Esophagus squamous epithelium (tissue), 4 donors: ENCODE measurements around the gene PMM1.
"Not testable (repeated sequence)": the region's sequence is repeated elsewhere in the genome, so short reads cannot be mapped to it uniquely, and the experiment has no call there.

Experiments
- CTCF ChIP-seq, 6 experiments: fragments of 450-650 bp in 4 of 6; fragments of 200-600 bp in 2 of 6; sonication (generic) in 2 of 6; IDR thresholded peaks; one replicate each; pipeline ENCODE4 v1.5.1; 2016 to 2019; ENCODE audit warnings: antibody characterized with exemption in 6 of 6, mild to moderate bottlenecking in 4 of 6, moderate library complexity in 4 of 6
- POLR2A ChIP-seq, 4 donors: fragments of 450-650 bp; IDR thresholded peaks; one replicate each; pipeline ENCODE4 v1.6.1; 2017; ENCODE audit warnings: antibody characterized with exemption in 4 of 4, mild to moderate bottlenecking in 4 of 4, moderate library complexity in 3 of 4

DNA sequence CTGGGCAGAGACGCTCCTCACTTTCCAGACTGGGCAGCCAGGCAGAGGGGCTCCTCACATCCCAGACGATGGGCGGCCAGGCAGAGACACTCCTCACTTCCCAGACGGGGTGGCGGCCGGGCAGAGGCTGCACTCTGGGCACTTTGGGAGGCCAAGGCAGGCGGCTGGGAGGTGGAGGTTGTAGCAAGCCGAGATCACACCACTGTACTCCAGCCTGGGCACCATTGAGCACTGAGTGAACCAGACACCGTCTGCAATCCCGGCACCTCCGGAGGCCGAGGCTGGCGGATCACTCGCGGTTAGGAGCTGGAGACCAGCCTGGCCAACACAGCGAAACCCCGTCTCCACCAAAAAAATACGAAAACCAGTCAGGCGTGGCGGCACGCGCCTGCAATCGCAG is 42.0 kb upstream of the PMM1 start:
- not testable (repeated sequence) for TF ChIP-seq CTCF, POLR2A (IDR thresholded peaks at IDR 0.05)
